ENCODE measurements around the gene POLR2A.

POLR2A gene

DNA sequence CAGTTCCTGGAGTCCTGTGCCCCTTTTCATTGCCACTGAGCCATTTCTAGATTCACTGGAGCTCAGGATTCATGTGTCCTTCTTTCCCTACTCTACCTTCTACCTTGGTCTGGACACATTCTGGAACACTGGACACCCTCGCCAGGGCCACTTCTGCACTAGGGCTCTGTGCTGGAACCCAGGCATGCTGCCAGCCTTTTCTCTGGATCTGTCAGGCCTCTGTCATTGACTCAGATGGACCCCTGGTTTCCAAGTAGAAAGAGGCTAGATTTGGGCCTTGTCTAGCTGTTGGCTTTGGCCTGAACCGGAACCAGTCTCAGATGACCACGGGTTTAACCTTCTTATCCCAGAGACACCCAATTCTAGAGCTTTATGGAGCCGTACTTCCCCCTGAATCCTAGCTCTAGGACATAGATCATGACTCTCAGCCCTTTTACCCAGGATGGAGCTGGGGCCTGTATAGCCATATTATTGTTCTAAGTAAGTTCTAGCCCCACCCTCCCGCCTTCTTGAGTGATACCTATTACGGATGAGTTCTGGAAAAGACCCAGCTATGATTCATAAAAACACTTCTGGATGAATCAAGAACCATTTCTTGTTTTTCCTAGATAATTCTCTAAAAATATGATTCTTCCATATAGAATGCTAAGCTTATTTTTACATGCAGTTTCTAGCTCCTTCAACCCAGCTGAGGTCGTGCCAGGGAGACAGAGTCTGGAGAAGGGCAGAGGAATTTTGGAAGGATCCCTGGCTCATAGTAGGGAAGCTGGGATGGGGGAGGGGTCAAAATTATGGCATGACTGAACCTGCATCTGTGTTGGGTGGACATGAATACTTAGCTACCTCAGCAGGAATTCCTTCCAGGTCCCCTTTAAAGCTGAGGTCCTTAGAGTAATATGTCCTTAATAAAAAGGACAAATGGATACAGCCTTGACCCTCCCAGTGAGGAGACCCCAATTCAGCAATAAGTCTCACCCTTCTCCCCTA is 40.4 kb upstream of the POLR2A start:
- Histone ChIP-seq H3K36me3 (ENCODE audit: insufficient read depth, low read length) (no peaks in the 10 kb centered on the region), H3K9me3 (ENCODE audit: control insufficient read depth, insufficient read depth, low read length) (no peaks in the 10 kb centered on the region), H3K4me1 (ENCODE audit: insufficient read depth, low read length) (peaks cover 8% of the 10 kb centered on the region), H3K9ac (ENCODE audit: low read depth, low read length) (no peak overlapping the region)

DNA sequence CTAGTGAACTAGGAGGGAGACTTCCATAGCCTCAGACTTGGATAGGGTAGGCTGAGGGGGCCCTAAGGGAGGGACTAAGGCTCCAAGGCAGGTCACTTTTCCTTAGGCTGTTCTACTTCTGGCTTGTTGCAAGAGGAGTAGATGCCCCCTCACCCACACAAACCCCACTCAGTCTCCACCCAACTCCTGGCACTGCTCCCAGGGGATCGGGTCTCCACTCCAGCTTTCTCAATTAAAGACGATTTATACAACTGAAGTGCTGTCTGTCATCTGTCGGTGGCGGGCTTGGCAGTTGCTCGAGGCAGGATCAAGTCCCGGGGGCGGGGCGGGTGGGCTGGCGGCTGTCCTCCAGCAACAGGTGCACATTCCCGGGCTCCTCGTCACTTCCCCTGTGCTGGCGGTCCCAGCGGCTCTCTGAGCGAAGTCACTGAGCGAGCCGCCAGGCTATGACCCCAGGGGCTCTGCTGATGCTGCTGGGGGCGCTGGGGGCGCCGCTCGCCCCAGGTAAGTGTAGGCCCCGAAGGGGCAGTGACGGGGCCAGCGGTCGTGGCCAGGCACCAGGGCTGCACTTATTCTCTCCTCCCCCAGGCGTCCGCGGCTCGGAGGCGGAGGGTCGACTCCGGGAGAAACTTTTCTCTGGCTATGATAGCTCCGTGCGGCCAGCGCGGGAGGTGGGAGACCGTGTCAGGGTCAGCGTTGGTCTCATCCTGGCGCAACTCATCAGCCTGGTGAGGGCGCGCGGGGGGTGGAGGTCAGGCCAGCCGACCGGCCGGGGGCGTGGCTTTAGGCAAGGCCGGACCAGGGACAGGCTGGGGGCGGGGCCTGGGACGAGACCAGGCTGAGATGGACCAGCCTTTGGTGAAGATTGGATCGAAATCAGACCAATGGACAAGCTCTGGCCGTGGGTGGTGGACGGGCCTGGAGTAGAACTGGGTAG is 39.2 kb upstream of the POLR2A start, which contains the start of gene CHRNB1:
Gene CHRNB1 (plus strand): TSS at position 380 of the 937 bp plus-strand sequence. CDS start 67 bp downstream, at position 447.
- Histone ChIP-seq H3K36me3 (ENCODE audit: insufficient read depth, low read length) (no peaks in the 10 kb centered on the region), H3K9me3 (ENCODE audit: control insufficient read depth, insufficient read depth, low read length) (no peaks in the 10 kb centered on the region), H3K9ac (ENCODE audit: low read depth, low read length) (peak within 1 kb of the TSS; percentile 67), H3K4me1 (ENCODE audit: insufficient read depth, low read length) (peaks cover 5% of the 10 kb centered on the region; the same call in 1 of the 2 replicates)

DNA sequence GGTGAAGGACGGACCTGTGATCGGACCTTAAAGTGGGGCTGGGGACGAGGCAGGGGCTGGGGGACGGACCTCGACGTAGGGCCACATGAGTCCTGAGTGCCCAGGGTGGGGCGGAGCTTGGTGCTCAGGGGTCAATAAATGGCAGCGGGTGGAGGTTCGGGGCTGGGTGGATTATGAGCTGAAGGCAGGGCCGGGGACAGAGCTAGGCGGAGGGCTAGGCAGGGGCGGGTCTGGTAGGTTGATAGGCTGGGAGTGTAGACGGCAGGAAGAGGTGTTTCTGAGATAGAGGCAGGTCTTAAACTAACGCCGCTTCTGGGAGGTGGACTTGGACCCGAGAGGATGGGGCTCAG is 38.6 kb upstream of the POLR2A start:
- peak overlapping the region; percentile 67 for H3K9ac ChIP-seq (ENCODE audit: low read depth, low read length)
- H3K36me3 ChIP-seq (ENCODE audit: insufficient read depth, low read length), result no peaks in the 10 kb centered on the region
- H3K9me3 ChIP-seq (ENCODE audit: control insufficient read depth, insufficient read depth, low read length), result no peaks in the 10 kb centered on the region
- H3K4me1 ChIP-seq (ENCODE audit: insufficient read depth, low read length), result peaks cover 5% of the 10 kb centered on the region; the same call in 1 of the 2 replicates

DNA sequence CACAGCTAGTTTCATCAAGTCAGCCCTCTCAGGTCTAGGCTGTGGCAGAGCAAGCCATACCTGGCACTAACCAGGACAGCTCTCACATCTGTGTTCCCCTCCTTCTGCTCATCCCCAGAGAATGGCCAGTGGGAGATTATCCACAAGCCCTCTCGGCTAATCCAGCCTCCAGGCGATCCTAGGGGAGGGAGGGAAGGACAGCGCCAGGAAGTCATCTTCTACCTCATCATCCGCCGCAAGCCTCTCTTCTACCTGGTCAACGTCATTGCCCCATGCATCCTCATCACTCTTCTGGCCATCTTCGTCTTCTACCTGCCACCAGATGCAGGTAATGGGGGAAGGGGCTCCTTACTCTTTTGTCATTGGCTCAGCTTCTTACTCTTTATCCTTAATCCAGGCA is 35.7 kb upstream of the POLR2A start:
- 0 out of 2 replicates have a peak, but pooled peaks cover 5% of the 10 kb centered on the region for H3K4me1 ChIP-seq (ENCODE audit: insufficient read depth, low read length)
- no peak overlapping the region for H3K9ac ChIP-seq (ENCODE audit: low read depth, low read length)
- no peaks in the 10 kb centered on the region for H3K36me3 ChIP-seq (ENCODE audit: insufficient read depth, low read length)
- no peaks in the 10 kb centered on the region for H3K9me3 ChIP-seq (ENCODE audit: control insufficient read depth, insufficient read depth, low read length)

DNA sequence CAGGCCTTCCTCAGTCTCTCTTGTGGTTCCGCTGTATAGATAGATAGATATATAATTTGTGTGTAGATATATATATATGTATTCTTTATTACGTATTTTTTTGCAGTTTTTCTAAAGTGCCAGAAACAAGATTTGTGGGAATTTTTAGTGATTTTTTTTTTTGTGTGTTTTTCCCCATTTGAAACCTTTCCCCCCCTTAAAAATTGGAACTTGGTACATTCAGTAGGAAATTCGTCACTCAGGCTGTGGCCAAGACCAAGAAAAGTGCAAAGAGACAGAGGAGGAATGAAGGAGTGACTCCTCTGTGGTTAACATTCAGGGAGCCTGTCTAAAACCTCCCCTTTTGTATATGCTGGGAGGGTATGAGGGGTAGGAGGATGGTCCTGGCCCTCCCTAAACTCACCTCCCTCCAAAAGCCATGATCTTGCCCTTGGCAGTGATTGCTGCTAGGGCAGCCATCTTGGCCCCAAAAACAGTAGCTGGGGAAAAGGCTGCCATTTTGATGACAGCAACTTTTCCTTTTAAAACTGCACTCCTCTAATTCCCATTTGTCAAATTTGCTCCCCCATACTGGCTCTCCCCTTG is 24.1 kb upstream of the POLR2A start:
- Histone ChIP-seq H3K4me1 (ENCODE audit: insufficient read depth, low read length) (peaks cover 18% of the 10 kb centered on the region; the same call in 1 of the 2 replicates), H3K36me3 (ENCODE audit: insufficient read depth, low read length) (no peaks in the 10 kb centered on the region), H3K9ac (ENCODE audit: low read depth, low read length) (no peak overlapping the region), H3K9me3 (ENCODE audit: control insufficient read depth, insufficient read depth, low read length) (no peaks in the 10 kb centered on the region)

DNA sequence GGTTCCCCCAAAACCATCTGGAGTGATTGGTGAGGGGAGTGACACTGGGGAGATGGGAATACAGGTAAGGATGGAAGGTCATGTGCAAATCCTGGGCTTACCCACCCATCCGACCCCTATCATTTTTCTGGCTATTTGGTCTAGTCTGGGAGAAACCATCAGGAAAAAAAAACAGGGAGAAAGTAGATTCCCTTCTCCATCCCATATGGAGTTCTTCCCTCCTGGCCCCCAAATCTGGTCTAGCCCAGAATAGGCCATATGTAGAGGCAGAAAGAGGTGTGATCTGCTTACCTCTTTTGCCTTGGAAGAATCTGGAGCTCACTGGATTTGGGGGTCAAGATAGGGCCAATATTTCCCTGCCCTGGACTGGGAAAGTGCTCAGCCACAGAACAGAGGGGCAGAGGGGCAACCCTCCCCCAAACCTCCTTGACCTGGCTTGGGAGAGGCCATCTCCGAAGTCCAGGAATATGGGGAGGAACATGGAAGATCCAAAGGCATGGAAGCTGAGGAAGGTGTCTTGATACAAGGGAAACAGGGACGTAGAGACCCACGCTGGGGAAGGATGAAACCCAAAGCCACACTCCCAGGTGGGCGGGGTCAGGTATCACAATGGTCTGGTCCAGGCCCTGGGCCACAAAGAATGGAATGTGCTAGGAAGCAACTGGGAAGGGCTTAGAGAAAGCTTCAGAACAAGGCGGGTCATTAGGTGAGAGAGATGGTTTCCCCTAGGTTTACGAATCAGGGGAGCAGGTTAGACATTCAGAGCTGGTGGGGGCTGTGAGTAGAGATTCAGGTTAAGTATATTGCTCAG is 23.1 kb upstream of the POLR2A start:
- Histone ChIP-seq H3K9me3 (ENCODE audit: control insufficient read depth, insufficient read depth, low read length) (no peaks in the 10 kb centered on the region), H3K36me3 (ENCODE audit: insufficient read depth, low read length) (no peaks in the 10 kb centered on the region), H3K9ac (ENCODE audit: low read depth, low read length) (no peak overlapping the region; the same call in 1 of the 2 replicates), H3K4me1 (ENCODE audit: insufficient read depth, low read length) (peaks cover 18% of the 10 kb centered on the region; the same call in 1 of the 2 replicates)

DNA sequence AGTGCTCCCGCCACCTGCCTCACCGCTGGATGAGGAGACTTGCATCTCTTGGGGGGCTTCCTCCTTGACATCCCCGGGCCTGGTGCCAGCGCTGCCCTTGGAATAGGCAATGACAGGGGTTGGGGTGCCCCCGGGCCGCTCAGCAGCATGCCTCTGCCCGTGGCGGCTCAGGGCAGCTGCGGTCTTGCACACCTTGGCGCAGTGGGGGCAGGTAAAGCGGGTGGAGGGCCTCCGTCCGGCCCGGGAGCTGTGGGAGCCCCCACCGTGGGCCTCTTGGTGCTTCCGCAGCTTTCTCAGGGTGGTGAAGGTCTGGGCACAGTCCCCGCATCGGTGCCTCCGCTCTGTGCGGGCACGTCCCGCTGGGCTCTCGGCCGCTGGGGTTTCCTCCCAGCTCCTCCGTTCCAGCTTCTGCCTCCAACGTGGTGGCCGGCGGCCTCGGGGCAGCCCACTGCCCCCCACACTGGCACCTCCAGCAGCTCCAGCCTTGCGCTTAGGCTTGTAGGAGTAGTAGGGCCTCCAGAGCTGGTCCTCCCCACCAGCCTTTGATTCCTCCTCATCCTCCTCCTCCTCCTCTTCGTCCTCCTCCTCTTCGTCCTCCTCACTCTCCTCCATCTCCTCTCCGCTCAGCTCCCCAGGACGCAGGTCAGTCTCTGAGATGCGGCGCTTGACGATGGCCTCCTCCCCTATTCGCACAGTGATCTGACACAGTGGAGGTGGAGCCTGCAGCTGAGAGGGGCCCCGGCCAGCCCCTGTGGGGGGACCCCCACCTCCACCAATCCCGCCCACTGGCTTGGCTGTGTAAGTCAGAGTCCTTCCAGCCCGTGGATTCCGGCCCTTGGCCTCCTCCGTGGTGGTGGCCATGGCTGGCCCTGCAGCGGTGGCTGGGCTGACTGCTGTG is 21.4 kb upstream of the POLR2A start:
- Histone ChIP-seq H3K36me3 (ENCODE audit: insufficient read depth, low read length) (no peaks in the 10 kb centered on the region), H3K9me3 (ENCODE audit: control insufficient read depth, insufficient read depth, low read length) (no peaks in the 10 kb centered on the region), H3K4me1 (ENCODE audit: insufficient read depth, low read length) (peaks cover 18% of the 10 kb centered on the region; the same call in 1 of the 2 replicates), H3K9ac (ENCODE audit: low read depth, low read length) (no peak overlapping the region)

DNA sequence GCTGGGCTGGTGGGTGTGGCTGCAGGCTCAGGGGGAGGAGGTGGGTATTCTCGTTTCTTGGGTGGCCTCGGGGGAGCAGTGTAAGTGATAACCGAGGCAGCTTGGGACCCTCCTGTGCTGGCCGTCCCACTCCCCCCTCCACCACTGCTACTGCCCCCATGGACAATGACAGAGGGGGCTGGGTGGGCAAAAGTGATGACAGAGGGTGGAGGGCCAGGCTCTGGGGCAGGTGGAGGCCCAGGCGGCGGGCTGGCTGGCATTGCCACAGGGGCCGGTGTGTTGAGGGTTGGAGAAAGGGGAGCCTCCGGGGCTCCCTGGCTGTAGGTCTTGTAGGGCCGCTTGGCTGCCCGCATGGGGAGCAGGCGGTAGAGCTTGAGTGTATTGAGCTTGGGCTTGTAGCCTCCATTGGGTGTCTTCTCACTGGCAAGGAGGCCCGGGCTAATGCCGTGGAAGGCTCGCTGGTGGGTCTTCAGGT is 20.8 kb upstream of the POLR2A start:
- H3K36me3 ChIP-seq (ENCODE audit: insufficient read depth, low read length), result no peaks in the 10 kb centered on the region
- peaks cover 18% of the 10 kb centered on the region; the same call in 1 of the 2 replicates for H3K4me1 ChIP-seq (ENCODE audit: insufficient read depth, low read length)
- no peaks in the 10 kb centered on the region for H3K9me3 ChIP-seq (ENCODE audit: control insufficient read depth, insufficient read depth, low read length)
- H3K9ac ChIP-seq (ENCODE audit: low read depth, low read length), result no peak overlapping the region

DNA sequence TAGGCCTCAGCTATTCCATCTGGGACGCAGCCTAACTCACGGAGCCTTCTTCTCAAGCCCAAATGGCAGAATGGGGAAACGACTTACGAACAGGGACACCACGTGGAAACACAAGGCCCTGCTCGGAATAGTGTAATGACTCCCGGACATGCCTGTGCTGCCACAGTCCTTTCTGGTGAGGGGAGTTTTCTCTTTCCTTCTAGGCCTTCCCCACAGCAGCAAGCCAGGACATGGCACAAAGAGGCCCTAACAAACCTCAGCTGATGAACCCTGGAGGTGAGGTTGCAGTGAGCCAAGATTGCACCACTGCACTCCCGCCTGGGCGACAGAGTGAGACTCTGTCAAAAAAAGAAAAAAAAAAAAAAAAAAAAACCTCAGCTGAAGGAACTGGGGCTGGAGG is 20.1 kb upstream of the POLR2A start:
- H3K36me3 ChIP-seq (ENCODE audit: insufficient read depth, low read length), result no peaks in the 10 kb centered on the region
- peaks cover 18% of the 10 kb centered on the region; the same call in 1 of the 2 replicates for H3K4me1 ChIP-seq (ENCODE audit: insufficient read depth, low read length)
- no peak overlapping the region for H3K9ac ChIP-seq (ENCODE audit: low read depth, low read length)
- no peaks in the 10 kb centered on the region for H3K9me3 ChIP-seq (ENCODE audit: control insufficient read depth, insufficient read depth, low read length)

DNA sequence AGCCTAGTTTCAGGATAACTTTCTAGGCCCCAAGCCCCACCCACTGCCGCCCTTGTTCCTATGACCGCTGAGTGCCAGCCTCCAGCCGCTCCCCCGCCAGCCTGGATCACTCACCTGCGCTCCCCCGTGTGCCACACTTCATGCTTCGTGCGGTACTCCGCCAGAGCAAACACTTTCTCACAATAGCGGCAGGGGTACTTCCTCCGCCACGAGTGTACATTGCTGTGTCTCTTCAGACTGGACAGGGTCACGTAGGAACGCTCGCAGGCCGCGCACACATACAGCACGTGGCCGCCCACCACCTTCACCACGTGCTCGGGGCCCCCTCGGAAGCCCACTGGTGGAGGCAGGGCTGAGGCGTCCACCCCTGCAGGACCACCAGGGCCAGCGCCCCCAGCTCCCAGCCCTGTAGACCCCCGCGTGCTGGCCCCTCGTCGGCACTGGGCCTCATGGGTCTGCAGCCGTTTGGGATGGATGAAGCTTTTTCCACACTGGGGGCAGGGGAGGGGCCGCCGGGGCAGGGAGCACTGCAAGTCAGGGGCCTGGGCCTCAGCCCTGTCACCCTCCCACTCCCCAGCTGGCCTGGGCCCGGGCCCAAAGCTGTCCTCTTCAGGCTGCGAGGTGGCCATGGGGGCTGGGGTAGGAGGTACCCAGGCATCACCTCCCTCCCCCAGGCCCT is 18.4 kb upstream of the POLR2A start:
- Histone ChIP-seq H3K9ac (ENCODE audit: low read depth, low read length) (no peak overlapping the region), H3K4me1 (ENCODE audit: insufficient read depth, low read length) (peaks cover 11% of the 10 kb centered on the region; the same call in 1 of the 2 replicates), H3K9me3 (ENCODE audit: control insufficient read depth, insufficient read depth, low read length) (no peaks in the 10 kb centered on the region), H3K36me3 (ENCODE audit: insufficient read depth, low read length) (no peaks in the 10 kb centered on the region)

DNA sequence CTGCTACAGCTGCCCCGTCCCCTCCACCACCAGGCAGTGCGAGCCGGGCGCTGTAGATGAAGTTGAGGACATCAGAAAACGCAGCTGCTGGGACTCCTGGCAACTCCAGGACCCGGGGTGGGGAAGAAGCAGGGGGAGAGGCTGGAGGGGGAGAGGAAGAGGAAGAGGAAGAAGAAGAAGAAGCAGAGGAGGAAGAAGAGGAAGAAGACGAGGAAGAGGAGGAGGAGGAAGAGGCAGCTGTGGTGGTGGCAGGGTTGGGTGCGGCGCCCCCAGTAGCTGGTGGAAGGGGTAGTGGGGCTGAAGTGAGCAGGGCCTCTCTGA is 17.9 kb upstream of the POLR2A start:
- H3K9ac ChIP-seq (ENCODE audit: low read depth, low read length), result no peak overlapping the region
- no peaks in the 10 kb centered on the region for H3K36me3 ChIP-seq (ENCODE audit: insufficient read depth, low read length)
- H3K4me1 ChIP-seq (ENCODE audit: insufficient read depth, low read length), result peaks cover 6% of the 10 kb centered on the region; the same call in 1 of the 2 replicates
- H3K9me3 ChIP-seq (ENCODE audit: control insufficient read depth, insufficient read depth, low read length), result no peaks in the 10 kb centered on the region

DNA sequence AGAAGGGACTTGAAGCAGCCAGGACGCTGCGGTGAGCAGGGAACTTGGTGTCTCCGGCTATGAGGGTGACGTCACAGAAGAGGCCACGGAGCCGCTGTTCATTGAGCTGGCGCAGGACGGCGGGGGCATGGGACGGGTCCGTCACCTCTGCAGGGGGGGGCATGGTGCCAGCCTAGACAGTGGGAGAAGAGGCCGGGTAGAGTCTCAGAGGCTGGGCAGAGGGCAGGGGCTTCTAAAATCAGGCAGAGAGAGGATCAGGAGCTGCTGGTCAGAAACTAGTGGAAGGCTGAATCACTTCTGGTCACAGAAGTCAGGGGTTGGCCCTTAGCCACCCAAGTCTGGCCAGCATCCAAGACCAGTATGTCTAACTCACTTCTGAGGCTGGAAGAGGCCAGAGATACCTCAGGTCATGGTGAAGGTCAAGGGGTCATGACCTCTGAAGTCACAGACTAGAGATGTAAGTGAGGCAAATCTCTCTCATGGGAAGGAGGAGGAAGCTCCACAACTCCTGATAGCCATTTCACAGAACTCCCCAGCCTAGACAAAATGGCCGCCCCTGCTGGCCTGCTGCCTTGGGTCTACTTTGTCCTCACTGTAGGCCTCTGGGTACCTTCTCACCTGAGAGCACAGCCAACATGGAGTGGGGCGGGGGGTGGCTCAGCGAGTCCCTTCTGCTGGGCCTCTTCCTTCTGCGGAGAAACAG is 17.4 kb upstream of the POLR2A start:
- Histone ChIP-seq H3K4me1 (ENCODE audit: insufficient read depth, low read length) (peaks cover under 1% of the 10 kb centered on the region; the same call in 1 of the 2 replicates), H3K36me3 (ENCODE audit: insufficient read depth, low read length) (no peaks in the 10 kb centered on the region), H3K9ac (ENCODE audit: low read depth, low read length) (no peak overlapping the region), H3K9me3 (ENCODE audit: control insufficient read depth, insufficient read depth, low read length) (no peaks in the 10 kb centered on the region)
